ENCODE data around the gene CD40. TPM values are rescaled to one million over a fixed set of nuclear protein-coding genes. Genes with fewer than 3 reads are reported as not detected.

Gene CD40
- polyA plus RNA-seq, 1 of the 3 experiments (the other 2 are of a cell fraction): not detected

GRCh38 chr20:46176739-46177378 is 58.7 kb downstream of the CD40 start:
- TF ChIP-seq RCOR1 (IDR thresholded peaks at IDR 0.05; ENCODE audit: low read length) (no peak), TAF1 (IDR thresholded peaks at IDR 0.05; ENCODE audit: borderline replicate concordance, low read depth, low read length) (no peak), USF2 (IDR thresholded peaks at IDR 0.05; ENCODE audit: borderline replicate concordance, low read depth, low read length) (no peak)
- 66% methylated on average over 12 of the region's 13 CpGs for WGBS (ENCODE audit: low lambda C conversion rate)
- Histone ChIP-seq H3K9me2 (no peaks in the 10 kb centered on the region), H3K27me3 (ENCODE audit: insufficient read depth) (peaks cover 16% of the 10 kb centered on the region; the same call in 1 of the 2 replicates), H4K20me1 (ENCODE audit: insufficient read depth) (no peaks in the 10 kb centered on the region), H2AFZ (ENCODE audit: low read depth) (no peak overlapping the region), H3K36me3 (replicated peaks in 1 of 2; ENCODE audit: control insufficient read depth in 1 of 2, insufficient read depth in 2 of 2, low read length in 1 of 2) (no peaks in the 10 kb centered on the region), H3K79me2 (ENCODE audit: insufficient read depth) (no peaks in the 10 kb centered on the region), H3F3A (replicated peaks; ENCODE audit: insufficient read depth) (no peaks in the 10 kb centered on the region), H3K4me1 (ENCODE audit: control insufficient read depth in 1 of 2, insufficient read depth in 2 of 2, low read depth in 1 of 2, low read length in 1 of 2) (peaks cover 0 to 15% of the 10 kb centered on the region in 2 experiments; a peak in 1 of 4 replicates), H3K4me2 (no peak overlapping the region), H3K4me3 (ENCODE audit: low read depth in 2 of 2, low read length in 1 of 2) (no peak overlapping the region), H3K9me3 (no peaks in the 10 kb centered on the region), H3K9ac (no peak overlapping the region), H3K27ac (ENCODE audit: low read depth in 2 of 2, low read length in 1 of 2) (no peak overlapping the region)
- ChIA-PET POLR2A (no interaction called here), CTCF (interaction anchor here (2.0 to 20.8 kb wide), 5 partner anchors 19 to 173 kb away, joined by 9 to 347 read pairs (median 46); partner anchors contain the start of gene CDH22)
- DNase-seq: no peak

GRCh38 chr20:46177768-46178167 is 59.7 kb downstream of the CD40 start:
- H3K4me1 ChIP-seq (ENCODE audit: control insufficient read depth in 1 of 2, insufficient read depth in 2 of 2, low read depth in 1 of 2, low read length in 1 of 2): peaks cover 0 to 15% of the 10 kb centered on the region in 2 experiments; a peak in 1 of 4 replicates
- H3K4me3 ChIP-seq (ENCODE audit: low read depth in 2 of 2, low read length in 1 of 2): no peak overlapping the region
- H3K9me3 ChIP-seq: no peaks in the 10 kb centered on the region
- H3K4me2 ChIP-seq: no peak overlapping the region
- no peaks in the 10 kb centered on the region for H3F3A ChIP-seq (replicated peaks; ENCODE audit: insufficient read depth)
- H4K20me1 ChIP-seq (ENCODE audit: insufficient read depth): no peaks in the 10 kb centered on the region
- H3K27ac ChIP-seq (ENCODE audit: low read depth in 2 of 2, low read length in 1 of 2): no peak overlapping the region
- POLR2A ChIA-PET: no interaction called here
- WGBS (ENCODE audit: low lambda C conversion rate): 73% methylated on average over 6 of the region's 15 CpGs
- CTCF ChIA-PET: interaction anchor here (2.0 to 20.8 kb wide), 5 partner anchors 20 to 172 kb away, joined by 9 to 347 read pairs (median 46); no protein-coding TSS in a partner anchor
- no peaks in the 10 kb centered on the region for H3K79me2 ChIP-seq (ENCODE audit: insufficient read depth)
- no peak for DNase-seq
- TF ChIP-seq FOSL2 (IDR thresholded peaks at IDR 0.05; ENCODE audit: borderline replicate concordance, low read depth): no peak
- TF ChIP-seq TCF12 (IDR thresholded peaks at IDR 0.05): no peak
- TF ChIP-seq SMC3 (IDR thresholded peaks at IDR 0.05; ENCODE audit: low read depth, low read length): no peak
- no peak for TF ChIP-seq ELF1 (IDR thresholded peaks at IDR 0.05)
- no peak for TF ChIP-seq IRF3 (IDR thresholded peaks at IDR 0.05; ENCODE audit: low read depth, low read length)
- TF ChIP-seq NFIC (IDR thresholded peaks at IDR 0.05; ENCODE audit: borderline replicate concordance): no peak
- no peak for TF ChIP-seq USF2 (IDR thresholded peaks at IDR 0.05; ENCODE audit: borderline replicate concordance, low read depth, low read length)
- TF ChIP-seq FOXJ3 (CRISPR knock-in tag; IDR thresholded peaks at IDR 0.05): no peak
- TF ChIP-seq POLR2AphosphoS5 (IDR thresholded peaks at IDR 0.05; ENCODE audit: low read depth, low read length): no peak
- no peak for TF ChIP-seq PBX3 (IDR thresholded peaks at IDR 0.05)
- no peak for TF ChIP-seq YY1 (IDR thresholded peaks at IDR 0.05; ENCODE audit: low read depth)
- no peak for TF ChIP-seq MAX (IDR thresholded peaks at IDR 0.05; ENCODE audit: low read depth)
- no peak for TF ChIP-seq EP300 (IDR thresholded peaks at IDR 0.05; ENCODE audit: borderline replicate concordance in 1 of 2, low read depth in 1 of 2, low read length in 1 of 2)
- no peak for TF ChIP-seq JUND (IDR thresholded peaks at IDR 0.05)
- no peak for TF ChIP-seq GABPA (IDR thresholded peaks at IDR 0.05; ENCODE audit: low read depth)
- TF ChIP-seq RCOR1 (IDR thresholded peaks at IDR 0.05; ENCODE audit: low read length): no peak
- TF ChIP-seq RFX5 (IDR thresholded peaks at IDR 0.05; ENCODE audit: low read length): no peak
- no peak for TF ChIP-seq GATA2 (CRISPR knock-in tag; IDR thresholded peaks at IDR 0.05)
- H2AFZ ChIP-seq (ENCODE audit: low read depth): no peak overlapping the region
- H3K9ac ChIP-seq: no peak overlapping the region
- no peaks in the 10 kb centered on the region for H3K9me2 ChIP-seq
- no peaks in the 10 kb centered on the region for H3K36me3 ChIP-seq (replicated peaks in 1 of 2; ENCODE audit: control insufficient read depth in 1 of 2, insufficient read depth in 2 of 2, low read length in 1 of 2)
- H3K27me3 ChIP-seq (ENCODE audit: insufficient read depth): peaks cover 7% of the 10 kb centered on the region; the same call in 1 of the 2 replicates
